Activated CD4-positive, alpha-beta T cell treated with anti-CD3 and anti-CD28 coated beads, Interleukin-2, amount 50 U/mL, for 16 hours (primary cell): ENCODE data around the gene KIAA0930.
A peak's percentile ranks its signal among the peaks of the same experiment; 100 is the strongest.
"Not testable (repeated sequence)": the region's sequence is repeated elsewhere in the genome, so short reads cannot be mapped to it uniquely, and the experiment has no call there.

ENCODE experiments used
- DNase-seq: peaks from one replicate; pipeline ENCODE4 v3.0.0-alpha.2; 2020

The KIAA0930 gene

DNA sequence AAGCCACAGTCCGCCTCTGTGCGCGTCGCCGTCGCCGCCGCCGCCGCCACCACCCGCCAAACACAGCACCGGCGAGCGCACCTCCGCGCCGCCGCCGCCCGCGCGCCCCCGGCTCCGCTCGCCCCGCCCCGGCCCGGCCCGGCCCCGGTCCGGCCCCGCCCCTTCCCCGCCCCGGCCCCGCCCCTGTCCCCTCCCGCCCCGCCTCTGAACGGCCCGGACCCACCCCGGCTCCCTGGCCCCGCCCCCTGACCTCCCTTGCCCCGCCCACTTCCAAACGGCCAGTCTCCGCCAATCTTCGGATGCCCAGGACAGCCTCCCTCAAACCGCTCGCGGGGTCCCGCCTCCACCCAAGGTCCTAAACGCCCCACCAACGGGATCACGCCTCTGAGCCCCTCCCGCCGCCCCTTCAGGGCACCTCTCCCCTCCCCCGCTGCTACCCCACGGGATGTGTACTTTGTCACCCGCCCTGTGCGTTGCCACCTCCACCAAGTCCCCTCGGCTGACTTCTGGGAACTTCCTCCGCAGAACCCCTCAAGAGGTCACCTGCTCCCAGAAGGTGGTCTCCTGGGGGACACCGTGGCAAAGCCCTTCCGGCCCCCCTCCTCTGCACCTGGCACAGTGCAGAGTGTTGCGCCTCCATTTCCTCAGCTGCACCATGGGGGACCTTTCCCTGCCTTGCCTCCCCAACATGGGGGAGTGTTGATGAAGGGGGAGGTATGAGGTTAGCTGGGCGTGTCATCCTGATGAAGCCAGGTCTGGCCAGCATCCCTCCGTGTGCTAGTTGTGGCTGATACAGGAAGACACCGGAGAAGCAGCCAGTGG lies at the start of gene KIAA0930:
Gene KIAA0930, minus strand, starts transcription at position 85 of the 822 bp plus-strand sequence. CDS start 191 bp downstream, outside the sequence.
- peak; percentile 79 for DNase-seq

DNA sequence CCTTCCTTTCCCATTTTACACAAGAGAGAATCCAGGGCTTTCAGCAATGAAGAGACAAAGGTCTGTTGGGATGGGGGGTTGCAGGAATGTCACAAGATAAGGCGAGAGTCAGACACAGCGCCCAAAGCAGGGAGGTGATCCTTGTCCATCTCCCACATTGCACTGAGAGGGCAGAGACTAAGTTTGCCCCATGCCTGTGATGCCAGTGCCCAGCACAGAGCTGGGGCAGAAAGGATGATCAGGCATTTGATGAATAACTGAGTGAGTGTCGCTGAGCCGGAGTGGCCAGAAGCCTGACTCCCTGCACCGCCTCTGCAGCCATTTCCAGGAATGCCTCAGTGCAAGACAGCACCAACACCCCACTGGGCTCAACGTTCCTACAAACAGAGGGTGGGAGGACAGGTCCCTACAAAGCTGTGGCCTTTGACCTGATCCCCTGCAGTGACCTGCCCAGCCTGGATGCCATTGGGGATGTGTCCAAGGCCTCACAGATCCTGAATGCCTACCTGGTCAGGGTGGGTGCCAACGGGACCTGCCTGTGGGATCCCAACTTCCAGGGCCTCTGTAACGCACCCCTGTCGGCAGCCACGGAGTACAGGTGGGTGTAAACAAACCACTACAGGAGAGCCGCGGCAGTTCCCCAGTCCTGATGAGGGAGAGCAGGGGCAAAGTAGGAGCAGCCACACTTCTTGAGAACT lies 46.3 kb upstream of the KIAA0930 start:
- no peak for DNase-seq

DNA sequence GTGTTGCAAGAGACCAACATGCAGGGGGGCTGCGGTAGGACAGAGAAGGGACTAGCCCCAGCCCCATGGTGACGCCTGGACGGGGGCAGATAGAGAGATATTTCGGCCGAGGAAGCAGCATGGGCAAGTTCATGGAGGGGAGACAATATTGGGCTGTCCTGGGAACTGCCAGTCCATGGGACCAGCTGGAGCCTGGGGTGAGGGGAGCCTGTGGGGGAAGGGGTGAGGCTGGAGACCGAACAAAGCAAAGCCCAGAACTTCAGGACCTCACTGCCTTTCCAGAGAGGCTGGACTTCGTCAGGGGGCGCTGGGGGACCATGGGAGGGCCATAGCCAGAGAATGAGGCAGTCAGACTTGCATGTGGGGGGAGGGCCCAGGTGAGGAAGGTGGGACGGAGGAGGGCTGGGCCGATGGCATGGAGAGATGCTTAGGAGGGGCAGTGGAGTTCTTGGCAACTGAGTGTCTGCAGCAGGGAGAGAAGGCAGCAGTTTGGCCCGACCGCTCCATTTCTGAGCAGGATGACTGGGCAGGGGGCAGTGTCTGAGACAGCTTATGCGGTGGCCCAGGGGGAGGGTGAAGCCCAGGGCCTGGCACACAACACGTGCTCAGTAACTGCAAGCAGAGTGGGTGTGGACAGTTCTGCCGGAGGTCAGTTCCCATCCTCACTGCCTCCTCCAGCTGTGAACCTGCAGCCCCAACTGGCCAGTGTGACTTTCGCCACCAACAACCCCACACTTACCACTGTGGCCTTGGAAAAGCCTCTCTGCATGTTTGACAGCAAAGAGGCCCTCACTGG lies 44.8 kb upstream of the KIAA0930 start:
- no peak for DNase-seq

DNA sequence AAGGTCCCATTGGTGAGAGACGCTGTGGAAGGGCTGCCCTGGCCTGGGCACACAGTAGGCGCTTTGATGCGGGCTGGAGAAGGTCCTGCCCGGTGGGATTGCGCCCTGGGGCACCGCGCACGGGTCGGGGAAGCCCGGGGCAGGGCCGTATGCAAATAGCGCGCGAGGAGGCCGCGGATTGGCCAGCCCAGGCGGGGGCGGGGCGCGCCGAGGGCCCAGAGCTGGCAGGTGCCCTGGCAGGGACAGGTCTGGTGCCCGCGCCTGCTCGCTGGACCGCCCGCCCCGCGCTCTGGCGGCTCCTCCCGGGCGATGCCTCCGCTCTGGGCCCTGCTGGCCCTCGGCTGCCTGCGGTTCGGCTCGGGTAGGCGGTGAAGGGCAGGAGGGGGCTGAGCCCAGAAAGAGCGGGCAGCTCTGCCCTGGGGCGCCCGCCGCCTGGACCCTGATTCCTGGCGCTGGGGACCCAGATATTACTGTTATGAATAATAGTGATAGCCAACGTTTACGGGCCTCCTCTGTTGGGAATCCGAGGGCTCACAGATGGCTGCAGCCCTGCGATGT lies 44.1 kb upstream of the KIAA0930 start, which contains the start of gene UPK3A:
Gene UPK3A, plus strand, starts transcription at position 245 of the 558 bp plus-strand sequence. Its CDS starts 65 bp downstream, at position 310.
- peak; percentile 28 for DNase-seq

DNA sequence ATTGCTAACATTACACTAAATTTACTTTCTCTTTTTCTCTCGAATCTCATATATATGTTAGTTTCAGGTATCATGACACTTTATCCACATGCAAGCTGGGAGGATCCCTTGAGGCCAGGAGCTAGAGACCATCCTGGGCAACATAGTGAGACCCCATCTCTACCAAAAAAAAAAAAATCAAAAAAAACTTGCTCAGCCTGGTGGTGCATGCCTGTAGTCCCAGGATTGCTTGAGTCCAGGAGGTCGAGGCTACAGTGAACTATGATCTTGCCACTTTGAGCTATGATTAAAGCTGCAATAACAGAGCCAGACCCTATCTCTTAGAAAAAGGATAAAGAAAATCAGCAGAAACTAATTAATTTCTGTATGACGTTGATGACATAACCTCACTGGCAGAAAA lies 40.3 kb upstream of the KIAA0930 start:
- no peak for DNase-seq

DNA sequence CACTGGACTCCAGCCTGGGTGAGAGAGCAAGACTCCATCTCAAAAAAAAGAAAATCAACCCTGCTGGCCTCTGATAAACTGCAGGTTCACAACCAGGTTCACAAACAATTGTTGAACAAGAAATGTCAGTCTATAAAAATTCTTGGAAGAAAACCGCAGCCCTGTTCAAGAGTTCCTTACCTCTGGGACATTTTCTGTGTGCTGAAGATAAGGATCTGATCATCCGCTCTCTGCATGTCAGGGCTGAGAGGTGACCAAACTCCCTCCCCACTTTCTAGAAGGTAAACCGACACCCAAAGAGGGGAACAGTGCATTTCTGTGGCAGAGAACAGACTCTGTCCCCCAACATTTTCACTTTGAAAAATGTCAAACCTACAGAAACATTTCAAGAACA lies 39.9 kb upstream of the KIAA0930 start:
- DNase-seq: no peak

DNA sequence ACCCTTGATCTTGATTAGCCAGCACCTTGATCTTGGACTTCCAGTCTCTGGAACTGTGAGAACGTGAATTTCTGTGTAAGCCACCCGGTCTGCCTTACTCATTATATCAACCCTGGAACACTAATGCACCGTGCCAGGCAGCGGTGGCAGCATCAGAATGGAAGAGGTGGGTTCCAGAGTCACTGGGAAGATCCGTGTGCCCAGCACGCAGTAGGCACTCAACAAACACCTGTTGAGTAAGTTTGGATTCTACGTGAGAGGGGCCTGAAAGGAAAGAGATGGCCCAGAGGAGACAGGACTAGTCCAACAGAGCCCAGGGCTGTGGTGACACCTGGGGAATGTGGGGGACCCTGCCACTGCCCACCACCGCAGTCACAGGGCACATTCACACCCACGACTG lies 37.4 kb upstream of the KIAA0930 start:
- no peak for DNase-seq

DNA sequence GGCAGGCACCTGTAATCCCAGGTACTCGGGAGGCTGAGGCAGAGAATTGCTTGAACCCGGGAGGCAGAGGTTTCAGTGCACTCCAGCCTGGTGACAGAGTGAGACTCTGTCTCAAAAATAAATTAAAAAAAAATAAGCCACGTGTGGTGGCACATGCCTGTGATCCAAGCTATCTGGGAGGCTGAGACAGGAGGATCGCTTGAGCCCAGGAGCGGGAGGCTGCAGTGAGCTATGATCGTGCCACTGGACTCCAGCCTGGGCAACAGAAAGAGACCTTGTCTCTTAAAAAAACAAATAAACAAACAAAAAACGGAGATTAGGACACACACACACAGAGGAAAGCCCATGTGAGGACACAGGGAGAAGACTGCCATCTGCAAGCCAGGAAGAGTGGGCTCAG lies 37.0 kb upstream of the KIAA0930 start:
- not testable (repeated sequence) for DNase-seq

DNA sequence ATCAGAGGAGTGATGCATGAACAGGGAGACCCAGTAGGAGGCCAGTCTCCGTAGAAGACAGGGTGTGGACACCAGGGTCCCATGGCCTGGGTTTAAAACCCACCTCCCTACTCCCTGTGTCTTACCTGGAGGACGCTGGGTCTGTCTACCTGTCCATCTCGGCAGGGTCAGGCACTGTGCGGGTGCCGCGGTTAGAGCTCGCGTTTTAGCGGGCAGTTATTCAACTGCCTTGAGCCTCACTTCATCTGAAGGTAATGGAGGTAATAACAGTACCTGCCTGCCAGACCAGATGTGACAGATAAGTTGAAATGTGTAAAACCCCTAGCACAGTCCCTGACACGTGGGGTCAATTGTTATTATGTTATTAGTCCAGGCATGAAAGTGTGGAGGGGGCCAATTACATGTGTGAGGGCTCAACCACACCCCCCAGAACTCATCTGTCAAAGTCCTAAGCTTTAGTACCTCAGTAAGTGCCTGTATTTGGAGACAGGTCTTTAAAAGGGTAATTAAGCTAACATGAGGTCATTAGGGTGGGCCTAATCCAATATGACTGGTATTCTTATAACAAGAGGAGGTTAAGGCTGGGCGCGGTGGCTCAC lies 35.9 kb upstream of the KIAA0930 start:
- DNase-seq: no peak

DNA sequence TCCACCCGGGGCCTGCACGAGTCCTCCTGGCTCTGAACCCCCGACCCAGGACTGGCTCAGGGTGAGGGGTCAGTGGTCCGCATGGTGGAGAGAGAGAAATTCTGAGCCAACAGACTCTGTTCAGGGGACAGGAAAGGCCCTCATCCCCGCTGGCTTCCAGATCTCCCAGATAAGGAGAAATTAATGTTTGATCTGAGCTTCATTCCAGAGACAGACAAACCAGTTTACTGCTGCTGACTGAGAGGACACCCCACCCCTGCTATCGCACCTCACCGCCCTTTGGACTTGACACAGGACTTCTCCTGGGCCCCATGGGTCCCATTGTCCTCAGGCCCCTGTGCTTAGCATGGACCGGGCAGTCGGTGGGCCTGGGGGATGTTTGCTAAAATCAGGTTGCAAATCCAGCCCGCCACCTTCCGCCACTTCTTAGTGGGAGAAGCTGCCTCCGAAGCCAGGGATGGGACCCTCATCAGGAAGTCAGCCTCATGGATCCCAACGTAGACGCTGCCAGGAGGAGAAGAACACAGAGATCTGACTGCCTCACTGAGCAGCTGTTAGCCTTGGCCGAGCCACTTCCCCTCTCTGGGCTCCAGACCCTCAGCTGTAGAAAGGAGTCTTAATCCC lies 32.9 kb upstream of the KIAA0930 start:
- DNase-seq: no peak

DNA sequence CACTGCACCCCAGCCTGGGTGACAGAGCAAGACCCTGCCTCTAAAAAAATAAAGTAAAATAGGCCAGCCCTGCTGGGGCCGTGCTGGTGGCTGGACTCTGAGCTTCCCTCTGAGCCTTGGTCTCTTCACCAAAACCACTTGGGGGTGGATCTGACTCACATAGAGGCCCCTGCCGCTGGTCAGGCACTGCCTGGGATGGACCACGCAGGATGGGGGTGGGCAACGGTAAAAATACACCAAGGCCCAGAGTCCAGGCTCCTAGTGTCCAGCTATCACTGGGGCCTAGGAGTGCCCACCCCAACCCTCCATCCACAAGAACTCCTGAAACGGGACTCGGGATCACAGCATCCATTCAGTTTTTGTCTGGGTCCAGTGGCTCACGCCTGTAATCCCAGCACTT lies 31.8 kb upstream of the KIAA0930 start:
- no peak for DNase-seq

DNA sequence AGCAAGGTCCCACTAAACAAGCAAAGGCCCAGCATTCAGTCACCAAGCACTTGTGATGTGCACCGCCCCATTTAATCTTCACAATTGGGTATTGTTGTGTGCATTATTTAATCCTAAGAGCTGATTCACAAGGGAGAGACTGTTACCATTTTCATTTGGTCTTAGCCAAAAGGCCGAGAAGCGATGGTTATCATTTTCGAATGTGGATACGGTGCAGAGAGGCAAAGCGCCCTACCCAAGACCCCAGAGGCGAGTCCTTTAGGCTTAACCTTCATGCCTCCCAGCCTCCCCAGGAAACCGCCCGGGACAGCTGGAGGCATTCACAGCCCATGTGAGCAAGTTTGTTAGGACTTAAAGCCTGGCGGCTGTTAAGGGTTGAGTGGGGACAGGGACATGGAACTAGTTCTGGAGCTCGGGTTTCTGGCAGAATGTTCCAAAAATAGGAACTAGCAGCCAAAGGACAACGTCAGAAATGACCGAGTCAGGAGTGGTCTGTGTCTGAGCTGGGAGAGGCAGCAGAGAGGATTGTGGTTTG lies 31.0 kb upstream of the KIAA0930 start:
- DNase-seq: no peak

DNA sequence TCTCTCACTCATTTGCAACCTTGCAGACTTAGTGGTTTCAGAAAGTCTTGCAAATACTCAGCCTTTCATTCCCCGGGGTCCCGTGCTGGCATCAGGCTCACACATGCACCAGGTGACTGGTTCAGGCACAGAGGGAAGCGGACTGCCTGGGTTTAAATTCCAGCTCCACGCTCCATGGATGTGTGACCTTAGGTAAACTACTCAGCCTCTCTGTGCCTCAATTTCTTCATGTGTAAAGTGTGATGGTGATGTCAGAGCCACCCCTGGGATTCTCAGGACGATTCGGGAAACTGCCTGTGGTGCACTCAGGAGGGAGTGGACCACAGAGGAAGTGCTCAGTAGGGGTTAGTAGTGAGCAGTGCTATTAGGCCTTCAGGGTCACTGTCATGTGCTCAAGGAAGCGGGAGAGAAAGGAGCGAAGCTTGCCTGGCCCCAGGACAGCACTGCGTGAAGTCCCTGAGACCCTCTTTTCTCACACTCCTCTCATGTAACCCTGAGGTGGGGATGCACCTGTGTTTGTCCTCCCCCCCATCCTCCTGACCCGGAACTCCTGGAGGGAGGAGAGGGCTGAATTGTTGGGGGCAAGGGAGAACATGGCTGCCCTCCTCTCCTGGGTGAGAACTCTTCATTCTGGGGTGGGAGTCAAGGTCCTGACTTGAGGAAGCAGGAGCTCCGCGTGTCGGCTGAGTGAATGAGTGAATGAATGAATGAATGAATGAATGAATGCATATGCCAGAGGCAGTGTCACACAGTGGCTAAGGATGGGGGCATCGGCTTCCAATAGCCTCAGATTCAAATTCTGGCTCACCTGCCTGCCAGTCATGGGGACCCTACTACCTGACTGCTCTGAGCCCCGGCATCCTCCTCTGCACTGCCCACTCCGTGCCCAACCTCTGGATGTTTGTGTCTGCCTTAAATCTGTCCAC lies 29.7 kb upstream of the KIAA0930 start:
- no peak for DNase-seq

DNA sequence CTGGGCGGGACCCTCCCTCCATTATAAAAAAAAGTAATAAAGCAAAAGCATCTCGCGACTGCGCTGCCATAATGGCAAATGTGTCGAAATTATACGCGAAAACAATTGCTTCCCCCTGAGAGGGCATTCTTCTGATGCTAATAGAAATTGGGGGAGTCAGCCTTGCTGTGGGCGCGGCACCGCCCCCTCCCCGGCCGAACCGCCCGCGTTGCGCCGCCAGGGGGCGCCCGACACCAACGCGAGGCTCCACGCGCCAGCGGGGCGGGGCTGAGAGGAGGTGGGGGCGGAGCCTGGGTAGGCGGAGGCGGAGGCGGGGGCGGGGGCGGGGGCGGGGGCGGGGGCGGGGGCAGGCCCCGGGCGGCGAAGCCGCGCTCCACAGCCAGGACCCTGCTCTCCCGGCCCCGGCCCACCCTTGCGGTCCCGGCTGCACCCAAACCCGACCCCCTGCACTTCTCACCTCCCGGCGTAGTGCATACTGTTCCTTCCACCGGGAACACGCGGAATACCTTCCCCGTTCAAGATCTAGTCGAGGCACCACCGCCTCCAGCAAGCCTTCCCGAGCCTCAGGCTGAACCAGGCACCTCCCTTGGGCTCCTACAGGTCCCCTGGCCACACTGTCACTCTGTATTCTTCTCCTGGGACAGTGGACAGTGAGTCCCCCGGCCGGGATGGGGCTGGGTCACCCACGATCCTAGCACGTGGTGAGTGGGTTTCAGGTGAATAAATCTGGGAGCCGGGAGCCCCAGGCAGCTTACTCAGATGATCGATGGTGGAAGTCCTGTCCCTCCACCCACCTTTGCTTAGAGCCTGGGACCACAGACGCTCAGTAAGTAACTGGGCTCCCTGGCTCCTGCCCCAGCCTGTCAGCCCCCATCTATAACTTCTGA lies 28.5 kb upstream of the KIAA0930 start:
- peak; percentile 87 for DNase-seq

DNA sequence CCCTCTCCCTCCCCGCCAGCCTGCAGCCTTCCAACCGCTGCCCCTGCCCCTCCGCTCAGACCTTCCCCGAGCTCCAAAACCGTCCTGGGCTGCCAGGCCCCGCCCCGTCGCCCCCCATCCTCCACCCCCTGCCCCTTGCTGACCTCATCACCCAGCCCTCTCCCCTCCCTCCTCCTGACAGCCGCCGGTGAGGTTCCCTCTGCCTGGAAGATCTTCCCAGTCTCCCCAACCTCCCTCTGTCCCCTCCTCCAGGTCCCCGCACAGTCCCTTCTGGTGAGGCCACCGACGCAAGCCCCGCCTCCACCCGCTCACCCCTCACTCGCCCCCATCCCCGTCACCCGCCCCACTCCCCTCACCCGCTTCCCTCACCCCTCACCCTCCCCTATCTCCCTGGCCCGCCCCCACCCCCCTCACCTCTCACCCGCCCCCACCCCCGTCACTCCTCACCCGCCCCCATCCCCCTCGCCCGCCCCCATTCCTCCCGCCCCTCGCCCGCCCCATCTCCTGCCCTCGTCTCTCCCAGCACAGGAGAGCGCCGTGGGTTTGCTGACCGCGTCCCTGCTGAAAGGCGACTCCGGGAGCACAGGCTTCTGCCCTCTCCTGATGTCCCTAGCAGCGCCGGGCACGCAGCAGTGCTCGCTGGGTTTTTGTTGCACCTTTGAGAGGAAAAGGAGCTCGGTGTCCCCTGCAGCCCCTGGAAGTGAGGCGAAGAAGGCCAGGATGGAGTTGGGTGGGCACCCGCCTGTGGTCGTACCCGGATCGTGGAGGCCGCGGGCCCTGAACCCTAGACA lies 27.7 kb upstream of the KIAA0930 start:
- DNase-seq: no peak

DNA sequence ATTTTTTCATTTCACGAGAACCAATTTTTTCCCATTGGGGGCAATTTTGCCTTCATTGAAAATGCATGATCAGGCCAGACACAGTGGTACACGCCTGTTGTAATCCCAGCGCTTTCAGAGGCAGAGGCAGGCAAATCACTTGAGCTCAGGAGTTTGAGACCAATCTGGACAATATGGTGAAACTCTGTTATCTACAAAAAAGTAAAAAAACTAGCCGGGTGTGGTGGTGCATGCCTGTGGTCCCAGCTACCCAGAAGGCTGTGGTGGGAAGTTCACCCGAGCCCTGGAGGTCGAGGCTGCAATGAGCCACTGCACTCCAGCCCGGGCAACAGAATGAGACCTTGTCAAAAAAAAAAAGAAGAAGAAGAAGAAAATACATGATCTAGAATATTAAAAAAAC lies 24.8 kb upstream of the KIAA0930 start:
- no peak for DNase-seq

DNA sequence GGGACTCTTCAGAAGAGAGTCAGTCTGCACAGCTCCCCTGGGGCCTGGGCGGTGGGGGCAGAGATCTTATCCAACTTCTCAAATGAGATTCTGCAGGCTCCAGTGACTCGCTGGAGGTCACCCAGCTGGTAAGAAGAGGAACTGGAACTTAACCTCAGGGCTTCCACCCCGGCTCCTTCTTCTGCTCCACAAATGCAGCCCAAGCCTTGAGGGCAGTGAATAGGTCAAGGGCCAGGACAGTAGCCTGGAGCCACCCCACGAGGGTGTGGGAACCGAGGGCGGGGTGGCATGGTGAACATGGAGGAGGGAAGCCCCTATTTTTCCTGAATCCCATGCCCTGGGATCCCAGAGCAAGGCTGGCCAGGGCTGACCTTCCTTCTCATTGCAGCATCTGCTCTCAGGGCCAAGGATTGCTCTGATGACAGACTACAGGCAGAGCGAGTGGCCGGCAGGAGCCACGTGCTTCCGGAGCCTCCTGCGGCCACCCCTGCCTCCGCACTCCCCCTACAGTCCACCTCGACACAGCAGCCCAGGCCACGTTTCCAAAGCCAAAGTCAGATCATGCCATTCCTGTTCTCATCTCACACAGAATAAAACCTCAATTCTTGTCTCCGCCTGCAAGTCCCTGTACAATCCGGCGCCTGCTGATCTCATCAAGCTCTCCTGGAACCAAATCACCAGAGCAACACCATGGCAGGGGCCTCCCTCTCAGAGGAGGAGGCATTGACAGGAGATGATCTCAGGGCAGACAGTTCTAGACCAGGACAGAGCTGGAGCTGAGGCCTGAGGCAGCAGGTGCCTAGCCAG lies 23.0 kb upstream of the KIAA0930 start:
- no peak for DNase-seq

DNA sequence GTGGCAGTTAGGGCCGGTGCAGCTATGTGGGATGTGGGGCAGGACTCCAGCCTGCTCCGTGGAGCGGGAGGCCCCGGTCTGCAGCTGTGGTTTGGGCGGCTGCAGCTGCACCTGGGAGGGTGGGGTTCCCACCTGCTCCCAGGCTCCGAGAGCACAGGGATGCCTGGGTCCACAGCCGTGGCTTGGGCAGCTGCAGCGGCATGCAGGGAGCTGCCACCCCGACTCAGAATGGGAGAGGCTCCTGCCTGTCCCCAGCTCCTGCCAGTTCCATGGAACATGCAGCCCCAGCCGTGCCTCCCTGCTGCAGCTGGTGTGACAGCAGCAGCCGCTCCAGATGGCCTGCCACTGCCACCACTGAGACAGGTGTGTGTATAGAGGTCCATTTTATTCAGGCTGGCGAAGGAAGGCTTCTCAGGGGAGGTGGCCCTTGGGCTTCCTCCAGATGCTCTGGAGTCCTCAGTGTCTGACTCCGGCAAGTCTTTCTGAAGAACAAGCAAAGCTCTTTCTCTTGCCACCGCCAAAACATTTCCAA lies 22.3 kb upstream of the KIAA0930 start:
- no peak for DNase-seq
